Midbrain (tissue), 1 donor: ENCODE results near the gene MAN2A1.

ENCODE experiments used
- DNase-seq: peaks from one replicate; lab custom pipeline; 2025; lab: John Stamatoyannopoulos, UW

MAN2A1 gene

GRCh38 chr5:109689740-109690241, at the start of gene MAN2A1:
Gene MAN2A1 (plus strand): TSS chr5:109689927. CDS start chr5:109690418, 491 bp downstream.
- peak; percentile 81 for DNase-seq

- no peak for DNase-seq
Observed at GRCh38 chr5:109640976-109641375, 48.8 kb upstream of the MAN2A1 start.

DNA sequence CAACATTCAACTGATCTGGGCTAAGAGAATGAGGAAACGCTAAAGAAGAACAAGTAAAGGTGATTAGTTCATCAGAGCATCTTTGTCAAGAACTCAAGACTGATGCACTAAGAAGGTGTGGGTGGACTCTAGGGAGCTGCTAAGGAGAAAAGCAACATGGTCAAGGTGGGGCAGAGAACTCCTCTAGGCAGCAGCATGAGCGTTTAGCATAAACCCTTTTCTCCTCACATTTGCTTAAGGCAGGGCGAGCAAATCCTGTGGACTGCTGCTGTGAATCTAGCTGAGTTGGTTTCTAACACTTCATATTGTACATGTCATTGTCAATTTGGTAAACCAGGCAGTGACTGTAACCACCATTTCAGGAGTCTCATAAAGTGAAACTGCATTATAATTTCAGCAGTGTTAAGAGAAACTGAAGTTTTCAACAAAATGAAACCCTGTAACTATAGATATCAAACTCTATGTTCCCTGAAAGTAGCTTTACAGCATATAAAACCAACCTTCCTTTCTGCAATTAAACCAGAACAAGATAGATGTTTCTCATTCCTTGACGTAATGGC, 45.9 kb upstream of the MAN2A1 start:
- DNase-seq: no peak

- DNase-seq: no peak
Observed at GRCh38 chr5:109644829-109645228, 44.9 kb upstream of the MAN2A1 start.

DNA sequence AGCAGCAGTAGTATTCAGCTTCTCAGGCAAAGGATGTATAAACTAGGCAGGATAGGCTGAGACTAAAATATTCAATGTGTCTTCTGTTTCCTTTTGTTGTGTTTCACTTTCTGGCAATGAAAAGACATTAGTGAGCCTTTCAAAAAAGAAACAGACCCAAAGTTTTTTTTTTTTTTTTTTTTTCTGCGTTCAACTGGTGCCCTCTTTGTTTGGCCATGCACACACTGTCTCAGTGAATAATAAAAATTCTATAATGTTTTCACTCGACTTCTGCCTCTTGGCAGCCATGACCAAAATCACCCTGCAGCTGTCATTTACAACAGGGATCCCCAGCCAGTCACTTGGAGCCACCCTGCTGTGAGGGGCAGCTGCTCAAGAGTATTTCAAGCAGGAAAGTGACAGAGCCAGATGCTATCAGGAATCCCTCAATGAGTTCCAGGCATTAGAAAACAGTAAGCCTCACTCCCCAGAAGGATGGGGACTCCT, 44.0 kb upstream of the MAN2A1 start:
- DNase-seq: peak; percentile 67

- DNase-seq: no peak
Observed at GRCh38 chr5:109649318-109649717, 40.4 kb upstream of the MAN2A1 start.

GRCh38 chr5:109650493-109650892, 39.2 kb upstream of the MAN2A1 start:
- no peak for DNase-seq

DNA sequence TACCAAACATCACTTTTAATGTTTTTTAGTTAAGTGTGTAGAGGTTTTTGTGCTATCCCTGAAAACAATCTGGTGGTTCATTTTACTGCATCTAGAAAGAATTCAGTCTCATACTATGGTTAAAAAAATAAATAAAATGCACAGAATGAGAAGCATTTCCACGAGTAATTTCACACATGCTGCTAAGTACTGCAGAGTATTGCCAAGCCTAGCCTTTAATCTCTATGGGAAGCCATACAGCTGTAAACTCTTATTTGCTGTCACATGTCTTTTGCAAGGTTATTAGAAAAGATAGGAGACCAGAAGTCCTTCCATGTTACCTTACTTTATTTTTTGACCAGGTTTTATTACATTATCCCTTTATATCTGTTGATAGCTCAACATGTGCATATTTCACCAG, 37.6 kb upstream of the MAN2A1 start:
- no peak for DNase-seq

GRCh38 chr5:109653042-109653441, 36.7 kb upstream of the MAN2A1 start:
- DNase-seq: no peak

GRCh38 chr5:109653561-109654239, 36.0 kb upstream of the MAN2A1 start:
- DNase-seq: no peak

- DNase-seq: no peak
Observed at GRCh38 chr5:109654455-109654854, 35.3 kb upstream of the MAN2A1 start.

DNA sequence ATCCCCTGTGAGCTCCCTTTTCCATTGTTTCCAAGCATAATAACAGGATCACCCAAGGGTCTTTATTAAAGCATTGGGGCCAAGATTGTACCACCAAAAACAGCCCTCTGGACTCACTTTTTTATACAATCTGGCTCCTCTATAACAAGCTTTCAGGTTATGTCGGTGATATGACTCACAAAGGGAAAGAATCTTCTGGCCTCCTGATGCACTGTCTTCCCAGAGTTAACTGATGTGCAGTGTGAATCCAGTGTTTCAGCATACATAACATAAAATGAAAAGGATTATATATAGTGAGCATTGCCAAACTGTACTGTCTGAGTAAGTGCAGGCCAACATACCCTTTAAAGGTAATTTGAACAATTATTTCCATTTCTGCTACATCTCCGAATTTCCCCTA, 33.9 kb upstream of the MAN2A1 start:
- no peak for DNase-seq

DNA sequence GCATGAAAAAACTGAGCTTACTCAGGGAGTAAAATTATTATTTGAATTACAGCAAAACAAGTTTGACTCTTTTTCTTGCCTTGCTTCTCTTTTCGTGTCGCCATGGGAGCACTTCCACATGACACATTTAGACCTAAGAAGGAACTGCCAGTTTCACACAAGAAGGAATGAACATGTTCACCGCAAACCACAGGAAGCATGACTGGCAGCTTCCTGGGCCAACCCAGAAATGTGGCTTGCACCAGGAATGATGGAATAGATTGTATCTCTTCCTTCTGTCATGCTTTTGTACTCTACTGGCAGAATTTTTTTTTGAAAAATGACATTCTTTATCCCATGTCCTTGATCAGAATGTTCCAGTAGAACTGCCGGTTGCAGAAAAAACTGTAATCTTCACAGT, 32.9 kb upstream of the MAN2A1 start:
- no peak for DNase-seq

- DNase-seq: no peak
Observed at GRCh38 chr5:109659901-109660300, 29.8 kb upstream of the MAN2A1 start.

- DNase-seq: no peak
Observed at GRCh38 chr5:109660301-109660700, 29.4 kb upstream of the MAN2A1 start.

DNA sequence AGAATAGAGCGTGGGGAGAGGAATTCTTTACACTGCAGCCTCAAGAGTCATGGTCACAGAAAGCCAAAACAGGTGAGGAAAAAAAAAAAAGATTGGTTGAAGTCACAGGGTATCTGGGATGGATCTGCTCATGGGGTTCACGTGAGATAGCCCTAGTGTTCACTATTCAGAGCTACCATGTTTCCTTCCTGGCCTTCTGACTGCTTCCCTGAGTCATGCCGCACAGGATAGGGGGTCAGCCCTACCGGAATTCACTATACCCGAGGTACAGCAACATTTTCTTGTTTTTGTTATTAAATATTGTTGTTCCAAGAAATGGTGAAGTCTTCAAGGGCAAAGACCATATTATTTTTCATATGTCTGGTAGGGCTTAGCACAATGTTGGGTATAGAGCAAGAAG, 21.5 kb upstream of the MAN2A1 start:
- DNase-seq: no peak

- DNase-seq: no peak
Observed at GRCh38 chr5:109668668-109669422, 20.9 kb upstream of the MAN2A1 start.

- DNase-seq: no peak
Observed at GRCh38 chr5:109669991-109670706, 19.6 kb upstream of the MAN2A1 start.

DNA sequence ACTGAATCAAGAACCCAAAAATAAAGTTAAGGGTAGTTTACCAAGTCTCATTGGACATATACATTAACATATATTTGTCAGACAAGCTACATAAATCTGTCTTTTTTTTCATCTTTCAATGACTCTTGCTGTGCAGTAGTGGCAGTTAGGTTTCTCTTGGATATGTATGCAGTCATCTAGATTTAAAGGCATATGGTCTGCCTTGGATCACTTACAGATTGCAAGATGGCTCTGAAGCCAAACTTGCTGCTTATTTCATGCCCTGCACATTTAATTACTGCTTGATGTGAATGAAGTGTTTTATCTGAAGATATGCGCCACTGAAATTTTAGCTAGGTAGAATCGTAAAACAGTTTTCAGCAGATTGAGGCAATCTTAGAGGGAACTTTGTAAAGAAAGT, 18.6 kb upstream of the MAN2A1 start:
- DNase-seq: no peak

GRCh38 chr5:109674596-109674995, 15.1 kb upstream of the MAN2A1 start:
- DNase-seq: no peak

DNA sequence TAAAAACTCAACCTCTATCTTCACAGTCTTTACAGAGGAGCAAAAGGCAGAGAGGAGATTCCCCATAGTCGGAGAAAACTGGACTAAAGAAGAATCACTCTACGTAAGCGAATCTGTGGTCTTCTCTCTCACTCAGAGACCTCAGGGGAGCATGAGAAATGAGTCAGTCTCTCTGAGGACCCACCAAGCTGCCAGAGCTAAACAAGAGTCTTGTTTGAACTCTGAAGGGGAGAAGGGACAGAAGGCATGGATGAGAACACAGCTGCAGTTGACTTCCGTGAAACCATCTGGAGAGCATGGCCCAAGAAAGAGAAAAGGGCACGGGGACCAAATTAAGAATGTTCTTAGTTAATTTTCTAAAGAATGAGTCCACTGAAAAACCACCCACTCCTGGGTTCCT, 12.8 kb upstream of the MAN2A1 start:
- no peak for DNase-seq

- DNase-seq: no peak
Observed at GRCh38 chr5:109678447-109678846, 11.3 kb upstream of the MAN2A1 start.
